ENCODE results near the gene LRRC30.
A peak's percentile ranks its signal among the peaks of the same experiment; 100 is the strongest.

The LRRC30 gene

GRCh38 chr18:7242926-7243325 is 12.0 kb downstream of the LRRC30 start:
- Histone ChIP-seq H3K4ac (ENCODE audit: low read depth, low read length) (no peak overlapping the region), H3K79me1 (ENCODE audit: low read length) (no peaks in the 10 kb centered on the region), H4K5ac (ENCODE audit: low read length) (no peak overlapping the region), H2BK15ac (replicated peaks; ENCODE audit: low read depth) (no peak overlapping the region), H3K4me2 (ENCODE audit: low read length) (no peak overlapping the region), H2BK5ac (ENCODE audit: low read length) (no peak overlapping the region), H3K79me2 (ENCODE audit: control insufficient read depth, insufficient read depth, low read length) (no peaks in the 10 kb centered on the region), H3K4me1 (ENCODE audit: control insufficient read depth, low read depth, low read length) (no peaks in the 10 kb centered on the region), H3K23ac (ENCODE audit: low read length) (no peak overlapping the region), H3K18ac (ENCODE audit: low read length) (no peak overlapping the region), H2AK5ac (ENCODE audit: low read length) (no peak overlapping the region), H3K4me3 (ENCODE audit: low read length) (no peak overlapping the region), H4K8ac (ENCODE audit: low read depth, low read length) (no peak overlapping the region), H2BK120ac (ENCODE audit: low read depth, low read length) (no peak overlapping the region), H3K27ac (ENCODE audit: low read depth, low read length) (no peak overlapping the region), H3K9ac (ENCODE audit: low read length) (no peak overlapping the region), H3K27me3 (ENCODE audit: insufficient read depth, low read length, poor library complexity) (no peaks in the 10 kb centered on the region), H3K36me3 (ENCODE audit: control insufficient read depth, insufficient read depth, low read length) (no peaks in the 10 kb centered on the region), H3K56ac (ENCODE audit: low read length) (no peak overlapping the region)
- no peak for DNase-seq
- WGBS (ENCODE audit: extremely low coverage, insufficient coverage, low lambda C conversion rate): no CpG with 5 or more reads among the region's 4 CpGs

- no peak overlapping the region for H2BK5ac ChIP-seq (ENCODE audit: low read length)
- peaks cover 2% of the 10 kb centered on the region for H3K4me1 ChIP-seq (ENCODE audit: control insufficient read depth, low read depth, low read length)
- DNase-seq: no peak
- H3K27ac ChIP-seq (ENCODE audit: low read depth, low read length): no peak overlapping the region
- no peak overlapping the region for H3K4ac ChIP-seq (ENCODE audit: low read depth, low read length)
- no peaks in the 10 kb centered on the region for H3K36me3 ChIP-seq (ENCODE audit: control insufficient read depth, insufficient read depth, low read length)
- H2AK5ac ChIP-seq (ENCODE audit: low read length): no peak overlapping the region
- no peaks in the 10 kb centered on the region for H3K79me1 ChIP-seq (ENCODE audit: low read length)
- no peak overlapping the region for H2BK15ac ChIP-seq (replicated peaks; ENCODE audit: low read depth)
- H3K79me2 ChIP-seq (ENCODE audit: control insufficient read depth, insufficient read depth, low read length): no peaks in the 10 kb centered on the region
- no peak overlapping the region for H3K4me2 ChIP-seq (ENCODE audit: low read length)
- no peak overlapping the region for H3K4me3 ChIP-seq (ENCODE audit: low read length)
- no peak overlapping the region for H2BK120ac ChIP-seq (ENCODE audit: low read depth, low read length)
- no peaks in the 10 kb centered on the region for H3K27me3 ChIP-seq (ENCODE audit: insufficient read depth, low read length, poor library complexity)
- no peak overlapping the region for H4K5ac ChIP-seq (ENCODE audit: low read length)
- H3K18ac ChIP-seq (ENCODE audit: low read length): no peak overlapping the region
- no peak overlapping the region for H3K9ac ChIP-seq (ENCODE audit: low read length)
- no peak overlapping the region for H4K8ac ChIP-seq (ENCODE audit: low read depth, low read length)
- H3K56ac ChIP-seq (ENCODE audit: low read length): no peak overlapping the region
- no peak overlapping the region for H3K23ac ChIP-seq (ENCODE audit: low read length)
- WGBS (ENCODE audit: extremely low coverage, insufficient coverage, low lambda C conversion rate): no CpG with 5 or more reads among the region's 6 CpGs
Observed at GRCh38 chr18:7248877-7249276, 18.0 kb downstream of the LRRC30 start.

- H3K18ac ChIP-seq (ENCODE audit: low read length): no peak overlapping the region
- WGBS (ENCODE audit: extremely low coverage, insufficient coverage, low lambda C conversion rate): no CpG with 5 or more reads among the region's 5 CpGs
- H3K36me3 ChIP-seq (ENCODE audit: control insufficient read depth, insufficient read depth, low read length): no peaks in the 10 kb centered on the region
Observed at GRCh38 chr18:7254163-7254562, 23.3 kb downstream of the LRRC30 start.

GRCh38 chr18:7255054-7255453 is 24.2 kb downstream of the LRRC30 start:
- Histone ChIP-seq H3K79me1 (ENCODE audit: low read length) (no peaks in the 10 kb centered on the region), H2AK5ac (ENCODE audit: low read length) (no peak overlapping the region), H3K27me3 (ENCODE audit: insufficient read depth, low read length, poor library complexity) (no peaks in the 10 kb centered on the region), H2BK5ac (ENCODE audit: low read length) (no peak overlapping the region), H3K4me1 (ENCODE audit: control insufficient read depth, low read depth, low read length) (peaks cover 10% of the 10 kb centered on the region), H4K5ac (ENCODE audit: low read length) (no peak overlapping the region), H3K18ac (ENCODE audit: low read length) (no peak overlapping the region), H2BK120ac (ENCODE audit: low read depth, low read length) (no peak overlapping the region), H3K79me2 (ENCODE audit: control insufficient read depth, insufficient read depth, low read length) (no peaks in the 10 kb centered on the region), H3K4ac (ENCODE audit: low read depth, low read length) (no peak overlapping the region), H3K4me2 (ENCODE audit: low read length) (no peak overlapping the region), H3K27ac (ENCODE audit: low read depth, low read length) (no peak overlapping the region), H2BK15ac (replicated peaks; ENCODE audit: low read depth) (no peak overlapping the region), H3K23ac (ENCODE audit: low read length) (no peak overlapping the region), H3K4me3 (ENCODE audit: low read length) (no peak overlapping the region), H3K56ac (ENCODE audit: low read length) (no peak overlapping the region), H3K36me3 (ENCODE audit: control insufficient read depth, insufficient read depth, low read length) (no peaks in the 10 kb centered on the region), H4K8ac (ENCODE audit: low read depth, low read length) (no peak overlapping the region), H3K9ac (ENCODE audit: low read length) (no peak overlapping the region)
- no CpG with 5 or more reads among the region's 8 CpGs for WGBS (ENCODE audit: extremely low coverage, insufficient coverage, low lambda C conversion rate)
- no peak for DNase-seq

More at GRCh38 chr18:7254163-7254562, 23.3 kb downstream of the LRRC30 start:
- no peaks in the 10 kb centered on the region for H3K27me3 ChIP-seq (ENCODE audit: insufficient read depth, low read length, poor library complexity)
- H3K9ac ChIP-seq (ENCODE audit: low read length): no peak overlapping the region
- H2BK120ac ChIP-seq (ENCODE audit: low read depth, low read length): no peak overlapping the region
- no peak for DNase-seq
- no peak overlapping the region for H3K56ac ChIP-seq (ENCODE audit: low read length)
- no peak overlapping the region for H3K4me3 ChIP-seq (ENCODE audit: low read length)
- H3K27ac ChIP-seq (ENCODE audit: low read depth, low read length): no peak overlapping the region
- H4K8ac ChIP-seq (ENCODE audit: low read depth, low read length): no peak overlapping the region
- H2BK5ac ChIP-seq (ENCODE audit: low read length): no peak overlapping the region
- no peak overlapping the region for H2BK15ac ChIP-seq (replicated peaks; ENCODE audit: low read depth)
- no peaks in the 10 kb centered on the region for H3K79me1 ChIP-seq (ENCODE audit: low read length)
- H3K4ac ChIP-seq (ENCODE audit: low read depth, low read length): no peak overlapping the region
- peaks cover 10% of the 10 kb centered on the region for H3K4me1 ChIP-seq (ENCODE audit: control insufficient read depth, low read depth, low read length)
- no peak overlapping the region for H3K4me2 ChIP-seq (ENCODE audit: low read length)
- H3K79me2 ChIP-seq (ENCODE audit: control insufficient read depth, insufficient read depth, low read length): no peaks in the 10 kb centered on the region
- H3K23ac ChIP-seq (ENCODE audit: low read length): no peak overlapping the region
- no peak overlapping the region for H4K5ac ChIP-seq (ENCODE audit: low read length)
- no peak overlapping the region for H2AK5ac ChIP-seq (ENCODE audit: low read length)

GRCh38 chr18:7255643-7256042 is 24.8 kb downstream of the LRRC30 start:
- Histone ChIP-seq H2BK15ac (replicated peaks; ENCODE audit: low read depth) (no peak overlapping the region), H4K5ac (ENCODE audit: low read length) (no peak overlapping the region), H3K56ac (ENCODE audit: low read length) (peak overlapping the region; percentile 3), H3K4ac (ENCODE audit: low read depth, low read length) (no peak overlapping the region), H3K23ac (ENCODE audit: low read length) (no peak overlapping the region), H3K9ac (ENCODE audit: low read length) (no peak overlapping the region), H3K18ac (ENCODE audit: low read length) (no peak overlapping the region), H3K79me1 (ENCODE audit: low read length) (no peaks in the 10 kb centered on the region), H3K36me3 (ENCODE audit: control insufficient read depth, insufficient read depth, low read length) (no peaks in the 10 kb centered on the region), H3K79me2 (ENCODE audit: control insufficient read depth, insufficient read depth, low read length) (no peaks in the 10 kb centered on the region), H3K4me1 (ENCODE audit: control insufficient read depth, low read depth, low read length) (peaks cover 10% of the 10 kb centered on the region), H3K4me3 (ENCODE audit: low read length) (no peak overlapping the region), H3K4me2 (ENCODE audit: low read length) (no peak overlapping the region), H3K27me3 (ENCODE audit: insufficient read depth, low read length, poor library complexity) (no peaks in the 10 kb centered on the region), H4K8ac (ENCODE audit: low read depth, low read length) (no peak overlapping the region), H2AK5ac (ENCODE audit: low read length) (no peak overlapping the region), H2BK5ac (ENCODE audit: low read length) (no peak overlapping the region), H2BK120ac (ENCODE audit: low read depth, low read length) (no peak overlapping the region), H3K27ac (ENCODE audit: low read depth, low read length) (no peak overlapping the region)
- WGBS (ENCODE audit: extremely low coverage, insufficient coverage, low lambda C conversion rate): no CpG with 5 or more reads among the region's 5 CpGs
- DNase-seq: no peak

GRCh38 chr18:7256618-7257425 is 25.9 kb downstream of the LRRC30 start:
- H3K18ac ChIP-seq (ENCODE audit: low read length): peak overlapping the region; percentile 21
- no peaks in the 10 kb centered on the region for H3K36me3 ChIP-seq (ENCODE audit: control insufficient read depth, insufficient read depth, low read length)
- peak overlapping the region; percentile 47 for H3K9ac ChIP-seq (ENCODE audit: low read length)
- H3K23ac ChIP-seq (ENCODE audit: low read length): no peak overlapping the region
- H3K4me2 ChIP-seq (ENCODE audit: low read length): no peak overlapping the region
- H3K79me1 ChIP-seq (ENCODE audit: low read length): no peaks in the 10 kb centered on the region
- H3K79me2 ChIP-seq (ENCODE audit: control insufficient read depth, insufficient read depth, low read length): no peaks in the 10 kb centered on the region
- H2BK5ac ChIP-seq (ENCODE audit: low read length): peak overlapping the region; percentile 99
- no peak overlapping the region for H2BK120ac ChIP-seq (ENCODE audit: low read depth, low read length)
- WGBS (ENCODE audit: extremely low coverage, insufficient coverage, low lambda C conversion rate): no CpG with 5 or more reads among the region's 10 CpGs
- no peak overlapping the region for H4K8ac ChIP-seq (ENCODE audit: low read depth, low read length)
- no peak overlapping the region for H2BK15ac ChIP-seq (replicated peaks; ENCODE audit: low read depth)
- no peaks in the 10 kb centered on the region for H3K27me3 ChIP-seq (ENCODE audit: insufficient read depth, low read length, poor library complexity)
- no peak overlapping the region for H3K4ac ChIP-seq (ENCODE audit: low read depth, low read length)
- H4K5ac ChIP-seq (ENCODE audit: low read length): no peak overlapping the region
- peak overlapping the region; percentile 86 for H3K56ac ChIP-seq (ENCODE audit: low read length)
- DNase-seq: peak; percentile 91
- peak overlapping the region; percentile 47 for H3K27ac ChIP-seq (ENCODE audit: low read depth, low read length)
- H2AK5ac ChIP-seq (ENCODE audit: low read length): peak overlapping the region; percentile 99
- peaks cover 10% of the 10 kb centered on the region for H3K4me1 ChIP-seq (ENCODE audit: control insufficient read depth, low read depth, low read length)
- H3K4me3 ChIP-seq (ENCODE audit: low read length): no peak overlapping the region

Data from mesendoderm (in vitro differentiated cells).